GM19324 (cell line): Measurements from ENCODE around the gene OLFM1.
"Not testable (repeated sequence)": the region's sequence is repeated elsewhere in the genome, so short reads cannot be mapped to it uniquely, and the experiment has no call there.

ENCODE experiments used
- ATAC-seq: cut with Tn5 transposase; IDR thresholded peaks from one replicate; pipeline ENCODE4 v1.9.1; 2021; ENCODE audit warnings: mild to moderate bottlenecking, moderate library complexity; ENCODE audit not compliant: unreplicated experiment, low FRiP score

The OLFM1 gene

DNA sequence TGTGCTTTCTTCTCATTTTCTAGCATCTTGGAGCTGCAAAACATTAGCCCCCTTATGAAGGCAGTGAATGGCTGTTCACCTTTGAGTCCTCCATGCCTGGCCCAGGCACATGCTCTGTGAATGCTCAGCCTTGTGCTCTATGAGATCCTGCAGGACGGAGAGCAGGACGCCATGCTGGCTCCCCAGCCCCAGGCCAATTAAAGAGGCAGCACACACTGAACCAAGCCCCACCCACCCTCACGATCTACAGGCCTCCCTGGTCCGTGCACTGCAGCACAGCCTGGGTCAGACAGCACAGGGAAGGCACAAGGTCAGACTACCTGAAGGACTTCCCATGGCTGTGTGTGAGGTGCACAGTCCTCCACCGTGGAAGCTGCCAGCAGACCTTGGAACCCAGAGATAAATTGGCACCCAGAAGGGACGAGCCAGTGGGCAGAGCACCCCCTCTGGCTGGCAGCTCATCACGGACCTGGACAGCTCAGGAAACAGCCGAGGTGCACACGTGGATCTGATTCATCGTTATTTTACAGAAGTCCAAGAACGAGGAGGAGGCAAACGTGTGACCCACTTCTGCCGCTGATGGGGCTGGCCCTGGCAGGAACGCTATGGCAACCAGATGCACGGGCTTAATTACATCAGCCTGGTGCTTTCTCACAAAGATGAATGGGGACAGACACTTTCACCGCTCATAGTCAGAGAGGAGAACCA lies 59.5 kb downstream of the OLFM1 start:
- no peak for ATAC-seq

DNA sequence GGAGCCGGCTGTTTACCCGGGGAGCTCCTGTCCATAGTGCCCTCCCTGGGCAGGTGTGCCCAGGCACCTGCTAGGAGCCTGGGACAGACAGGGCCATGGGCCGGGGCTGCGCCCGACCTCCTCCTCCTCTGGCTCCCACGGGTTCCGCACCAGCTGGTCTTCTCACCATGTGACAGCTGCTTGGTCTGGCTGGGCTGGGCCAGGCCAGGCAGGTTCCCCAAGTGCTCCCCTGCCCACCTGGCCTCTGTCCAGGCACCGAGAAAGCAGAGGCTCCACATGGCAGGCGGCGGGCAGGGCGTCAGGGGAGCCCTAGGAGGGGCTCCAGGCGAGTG lies 60.0 kb downstream of the OLFM1 start:
- no peak for ATAC-seq

DNA sequence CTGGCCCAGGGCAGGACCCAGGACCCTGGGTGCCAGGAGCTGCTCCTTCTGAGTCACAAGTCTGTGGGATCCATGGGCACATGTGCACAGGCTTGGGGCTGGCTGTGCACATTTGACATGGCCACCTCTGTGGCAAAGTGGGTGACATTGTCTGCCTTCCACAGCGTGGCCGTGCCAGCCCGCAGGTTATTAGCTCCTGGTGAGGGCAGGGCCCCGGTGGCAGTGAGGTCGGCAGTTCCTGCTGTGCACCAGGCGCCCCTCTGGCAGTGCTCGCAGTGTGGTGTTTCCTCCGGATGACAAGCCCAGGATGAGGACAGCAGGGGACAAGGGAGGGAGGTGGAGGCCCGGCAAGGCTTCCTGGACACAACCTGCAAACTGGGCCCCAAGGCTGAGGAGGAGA lies 60.5 kb downstream of the OLFM1 start:
- ATAC-seq, result no peak

DNA sequence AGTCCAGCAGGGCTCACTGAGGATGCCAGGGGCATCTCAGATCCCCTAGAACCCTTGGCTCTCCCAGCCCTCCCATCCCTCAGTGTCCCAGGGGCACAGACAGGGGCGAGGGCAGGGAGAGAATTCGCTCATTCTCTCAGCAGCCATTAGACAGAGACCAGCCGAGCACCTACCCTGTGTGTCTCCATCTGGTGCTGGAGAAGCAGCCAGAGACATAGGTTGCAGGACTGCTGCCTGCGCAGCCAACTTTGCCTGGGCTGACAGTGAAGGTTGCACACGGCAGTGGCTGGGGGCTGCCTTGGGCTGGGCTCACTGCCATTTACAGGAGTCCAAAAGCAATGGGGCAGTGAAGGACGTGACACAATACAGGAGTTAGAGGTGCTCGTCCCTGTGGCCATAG lies 60.9 kb downstream of the OLFM1 start:
- ATAC-seq, result no peak

DNA sequence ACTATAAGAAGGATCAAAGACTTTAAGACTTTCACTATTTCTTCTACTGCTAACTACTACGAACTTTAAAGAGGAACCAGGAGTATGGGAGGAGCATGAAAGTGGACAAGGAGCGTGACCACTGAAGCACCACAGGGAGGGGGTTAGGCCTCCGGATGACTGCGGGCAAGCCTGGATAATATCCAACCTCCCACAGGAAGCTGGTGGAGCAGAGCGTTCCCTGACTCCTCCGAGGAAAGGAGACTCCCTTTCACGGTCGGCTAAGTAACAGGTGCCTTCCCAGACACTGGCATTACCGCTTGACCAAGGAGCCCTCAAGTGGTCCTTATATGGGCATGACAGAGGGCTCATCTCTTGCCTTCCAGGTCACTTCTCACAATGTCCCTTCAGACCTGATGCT lies 62.4 kb downstream of the OLFM1 start:
- ATAC-seq, result not testable (repeated sequence)

DNA sequence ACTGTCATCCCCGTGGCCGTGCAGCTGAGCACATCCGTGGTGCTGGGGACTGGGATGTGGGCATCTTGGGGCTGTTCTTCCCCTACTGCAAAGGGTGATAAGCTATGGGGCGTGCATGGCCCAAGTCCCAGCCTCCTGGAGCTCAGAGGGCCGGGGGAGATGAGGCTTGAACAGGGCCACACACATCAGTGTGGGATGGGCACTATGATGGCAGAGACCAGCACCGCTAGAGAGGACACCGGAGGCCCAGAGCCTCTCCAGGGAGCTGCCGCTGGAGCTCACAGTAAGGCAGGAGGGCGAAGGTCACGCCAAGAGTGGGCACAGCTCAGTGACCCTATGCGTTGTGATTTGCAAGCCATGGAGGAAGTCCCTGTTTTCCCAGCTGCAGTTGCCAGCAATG lies 63.5 kb downstream of the OLFM1 start:
- no peak for ATAC-seq

DNA sequence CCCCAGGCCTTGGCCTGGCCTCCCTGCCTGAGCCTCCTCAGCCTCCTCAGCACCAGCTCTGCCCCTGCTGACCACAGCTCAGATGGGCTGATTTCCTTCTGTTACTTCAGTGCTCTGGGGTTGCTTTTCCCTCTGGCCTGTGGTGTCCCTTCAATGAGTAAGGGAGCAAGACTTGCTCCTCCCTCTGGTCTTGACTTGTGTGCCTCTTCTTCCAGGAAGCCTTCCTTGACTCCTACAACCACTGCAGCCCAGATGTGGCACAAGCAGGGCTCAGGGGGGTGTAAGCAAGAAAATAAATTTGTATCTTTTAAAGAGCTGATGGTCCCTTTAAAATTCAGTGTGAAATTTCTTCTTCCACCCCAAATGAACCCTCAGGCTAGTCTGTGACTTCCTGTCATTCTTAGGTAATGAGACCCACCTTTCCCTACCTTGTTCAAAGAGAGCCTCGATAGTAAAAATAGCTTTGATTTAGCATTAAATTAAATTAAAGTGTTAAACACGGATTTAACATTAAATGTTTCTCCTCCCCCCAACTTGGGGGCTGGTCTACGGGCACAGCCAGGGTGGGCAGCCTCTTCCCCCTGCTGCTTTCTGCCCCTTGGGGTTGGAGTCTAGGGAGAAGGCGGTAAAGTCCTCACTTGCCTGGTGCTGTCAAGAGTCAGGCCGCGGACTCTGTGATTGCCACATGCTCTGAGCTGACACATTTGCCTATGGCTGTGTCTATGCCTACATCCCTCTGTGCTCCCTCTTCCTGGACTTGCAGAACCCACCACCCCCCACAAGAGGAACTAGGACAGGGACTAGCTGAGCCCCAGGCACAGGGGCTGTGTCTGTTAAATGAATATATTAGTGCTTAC lies 64.5 kb downstream of the OLFM1 start:
- ATAC-seq, result no peak

DNA sequence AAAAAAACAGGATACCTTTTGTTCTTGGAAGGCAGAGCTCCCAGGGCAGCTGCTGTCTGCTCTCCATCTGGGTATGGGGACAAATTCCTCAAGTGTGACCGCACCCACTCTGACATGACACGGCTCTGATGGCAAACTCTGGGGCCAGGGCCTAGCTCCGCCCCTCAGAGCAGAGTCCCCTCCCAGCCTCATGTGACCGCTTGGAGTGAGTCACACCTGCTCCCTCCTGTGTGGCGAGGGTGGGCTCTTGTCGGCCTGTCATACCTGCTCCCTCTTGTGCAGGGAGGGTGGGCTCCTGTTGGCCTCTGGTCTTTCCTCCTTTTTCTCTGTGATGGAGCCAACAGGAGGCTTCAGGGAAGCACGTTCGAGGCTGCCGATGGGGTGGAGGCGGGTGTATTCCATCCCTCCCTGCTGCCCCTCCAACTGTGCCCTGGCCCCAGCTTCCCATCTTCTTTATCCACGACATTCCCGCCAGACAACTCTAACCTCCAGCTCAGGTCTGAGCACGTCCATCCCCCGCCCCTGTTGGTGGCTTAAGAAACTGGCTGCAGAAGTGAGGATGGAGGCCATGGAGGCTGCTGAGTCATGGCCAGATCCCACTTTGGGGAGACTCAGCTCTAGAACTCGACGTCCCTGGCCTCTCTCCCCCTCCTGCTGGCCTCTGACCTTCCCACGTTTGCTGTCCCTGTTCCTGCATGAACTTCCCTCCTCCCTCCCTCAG lies 65.3 kb downstream of the OLFM1 start:
- ATAC-seq, result no peak

DNA sequence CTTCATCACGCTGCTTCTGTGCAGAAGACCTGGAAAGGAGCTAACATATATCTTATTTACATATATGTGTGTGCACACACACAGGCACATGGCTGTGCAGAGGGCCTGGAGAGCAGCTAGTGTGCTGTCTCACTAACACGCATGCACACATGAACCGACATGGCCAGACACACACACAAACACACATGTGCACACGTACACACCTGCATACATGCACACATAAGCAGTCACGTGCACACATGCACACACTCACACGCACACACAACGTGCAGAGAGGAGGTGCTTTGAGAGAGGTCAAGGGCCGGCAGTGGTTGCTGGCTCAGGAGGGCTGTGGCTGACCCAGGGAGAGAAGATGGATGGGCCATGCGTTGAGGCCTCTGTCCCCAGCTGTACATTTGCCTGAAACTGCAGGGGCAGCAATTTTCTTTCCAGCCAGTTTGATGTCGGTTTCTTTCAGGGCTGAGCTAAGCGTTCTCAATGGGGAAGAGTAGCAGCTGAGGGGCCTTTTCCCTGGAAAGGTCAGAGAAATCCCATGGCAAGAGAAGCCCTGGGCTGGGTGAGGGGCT lies 66.7 kb downstream of the OLFM1 start:
- no peak for ATAC-seq

DNA sequence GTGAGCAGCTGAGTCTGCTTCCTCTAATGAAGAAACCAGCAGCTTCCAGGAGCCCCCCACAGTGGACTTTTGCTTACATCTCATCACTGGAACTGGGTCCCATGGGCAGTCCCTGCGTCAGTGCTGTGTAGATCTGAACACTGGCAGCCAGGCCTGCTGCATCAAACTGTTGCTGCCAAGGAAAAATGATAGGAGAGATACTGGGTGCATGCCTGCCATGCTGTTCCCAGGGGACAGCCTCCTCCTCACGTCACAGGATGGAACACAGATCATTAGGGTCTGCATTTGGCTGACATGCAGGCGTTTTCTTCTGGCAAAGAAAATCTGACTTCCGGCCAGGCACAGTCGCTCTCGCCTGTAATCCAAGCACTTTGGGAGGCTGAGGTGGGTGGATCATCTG lies 67.9 kb downstream of the OLFM1 start:
- no peak for ATAC-seq

DNA sequence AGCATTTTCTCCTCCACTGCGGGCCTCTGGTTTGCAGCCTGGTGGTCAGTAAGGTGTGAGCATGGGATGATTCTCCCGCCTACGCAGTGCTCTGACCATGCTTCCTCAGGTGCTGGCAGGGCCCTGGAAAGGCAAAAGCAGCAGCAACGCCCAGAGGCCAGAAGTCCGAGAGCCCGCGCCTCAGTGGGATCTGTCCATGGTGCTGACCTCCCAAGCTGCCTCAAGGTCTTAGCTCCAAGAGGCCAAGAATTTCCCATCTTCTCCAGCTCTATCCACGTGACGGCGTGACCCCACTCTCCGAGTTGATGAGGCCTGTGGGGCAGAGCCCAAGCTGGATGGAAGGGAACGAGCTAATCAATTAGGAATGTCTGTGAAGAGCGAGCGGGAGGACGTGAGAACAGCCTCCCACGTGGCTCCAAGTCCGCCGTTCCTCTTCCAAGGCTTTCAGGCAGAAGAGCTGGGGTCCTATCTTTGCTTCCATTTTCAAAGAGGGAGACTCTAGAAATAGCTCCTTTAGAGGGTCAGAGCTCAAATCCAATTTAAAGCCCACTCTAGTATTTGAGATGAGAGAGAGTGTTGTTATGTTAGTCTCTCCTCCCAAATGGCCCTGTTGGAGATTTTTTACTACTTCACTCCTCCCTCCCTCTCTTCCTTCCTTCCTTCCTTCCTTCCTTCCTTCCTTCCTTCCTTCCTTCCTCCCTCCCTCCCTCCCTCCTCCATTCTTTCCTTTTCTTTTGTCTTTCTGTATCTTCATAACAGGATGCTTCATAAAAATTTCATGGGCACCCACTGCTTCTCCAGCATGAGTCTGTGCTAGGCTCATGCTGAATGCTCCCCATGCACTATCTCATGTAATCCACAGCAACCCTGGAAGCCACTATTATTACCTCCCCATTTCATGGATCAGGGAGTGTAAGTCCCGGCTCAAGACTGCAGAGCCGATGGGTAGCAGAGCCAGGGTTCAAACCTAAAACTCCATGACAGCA lies 69.3 kb downstream of the OLFM1 start:
- ATAC-seq, result no peak

DNA sequence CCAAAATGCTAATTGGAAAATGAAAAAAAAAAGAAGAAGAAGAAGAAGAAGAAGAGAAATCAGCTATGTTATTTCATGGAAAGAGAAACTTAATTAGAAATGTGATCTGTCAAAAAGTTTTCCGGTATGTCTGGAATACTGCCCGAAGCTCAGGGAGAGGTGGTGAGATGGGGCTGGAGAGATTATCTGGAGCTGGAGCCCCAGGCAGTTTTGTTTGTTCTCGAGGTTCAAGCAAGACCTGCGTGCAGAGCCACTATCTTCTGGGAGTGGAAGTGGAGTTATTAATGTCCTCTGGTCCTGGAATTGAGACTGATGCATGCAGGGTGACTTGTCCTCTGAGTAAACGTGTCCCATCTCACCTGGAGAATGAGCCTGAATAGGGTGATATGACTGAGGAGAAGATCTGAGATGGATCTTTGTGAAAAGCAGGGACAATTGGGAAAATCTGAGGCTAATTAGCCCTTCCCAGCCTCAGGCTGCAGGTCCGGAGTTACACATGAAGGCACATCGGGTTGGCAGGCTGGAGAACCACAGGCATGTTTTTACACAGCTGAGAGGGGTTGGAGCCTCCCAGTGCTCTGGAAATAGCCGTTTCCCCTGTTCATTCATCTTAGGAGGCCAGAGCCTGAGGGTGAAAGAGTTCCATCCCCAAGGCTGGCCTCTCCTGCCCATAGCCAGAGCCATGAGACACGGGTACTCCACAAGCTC lies 70.5 kb downstream of the OLFM1 start:
- ATAC-seq, result no peak

DNA sequence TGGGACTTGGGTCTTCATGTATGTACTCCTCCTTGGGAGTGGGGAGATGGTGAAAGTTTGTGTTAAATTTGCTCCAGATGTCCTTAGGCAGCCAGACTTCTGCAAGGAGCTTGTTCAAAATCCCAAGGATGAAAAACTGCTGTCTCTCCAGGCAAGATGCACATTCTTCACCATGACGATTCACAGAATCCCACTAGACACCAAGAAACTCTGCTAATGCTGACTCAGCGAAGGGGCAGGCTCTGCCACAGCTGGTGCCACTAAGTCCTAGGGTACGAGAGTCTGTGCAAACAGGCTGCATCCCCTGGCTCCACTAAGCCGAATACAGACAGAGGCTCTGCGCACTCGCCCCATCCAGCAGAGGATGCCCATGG lies 71.1 kb downstream of the OLFM1 start:
- ATAC-seq, result no peak

DNA sequence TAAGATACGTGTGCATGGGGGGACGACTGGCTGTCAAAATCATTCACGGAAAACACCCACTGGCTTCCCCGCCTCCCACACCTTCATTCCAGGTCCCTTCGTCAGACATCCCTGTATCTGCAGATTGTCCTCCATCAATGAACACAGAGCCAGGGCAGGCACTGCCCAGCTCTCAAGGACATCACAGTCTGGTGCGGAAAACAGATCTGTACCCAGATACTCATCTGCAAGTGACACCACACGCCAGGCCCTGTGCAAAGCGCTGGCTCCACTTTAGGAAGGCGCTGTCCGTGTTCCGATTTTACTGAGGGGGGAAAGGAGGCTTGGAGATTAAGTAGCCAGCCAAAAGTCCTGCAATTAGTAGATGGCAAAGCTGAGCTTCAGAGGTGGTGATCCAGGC lies 72.3 kb downstream of the OLFM1 start:
- no peak for ATAC-seq

DNA sequence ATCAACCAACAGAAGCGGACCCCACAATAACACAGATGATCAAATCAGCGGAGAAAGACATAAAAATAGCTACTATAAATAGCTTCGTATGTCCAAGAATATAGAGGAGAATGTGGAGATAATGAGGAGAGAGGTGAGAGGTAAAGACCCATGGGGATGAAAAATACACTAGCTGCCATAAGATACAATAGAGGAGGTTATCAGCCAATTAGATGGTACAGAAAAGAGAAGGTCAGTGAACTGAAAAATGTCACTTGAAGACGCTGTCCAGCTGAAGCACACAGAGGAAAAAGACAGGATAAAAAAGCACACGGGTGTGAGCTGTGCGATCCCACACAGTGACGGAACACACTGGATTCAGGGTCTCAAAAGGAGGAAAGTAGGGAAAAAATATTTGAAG lies 73.4 kb downstream of the OLFM1 start:
- ATAC-seq, result no peak

DNA sequence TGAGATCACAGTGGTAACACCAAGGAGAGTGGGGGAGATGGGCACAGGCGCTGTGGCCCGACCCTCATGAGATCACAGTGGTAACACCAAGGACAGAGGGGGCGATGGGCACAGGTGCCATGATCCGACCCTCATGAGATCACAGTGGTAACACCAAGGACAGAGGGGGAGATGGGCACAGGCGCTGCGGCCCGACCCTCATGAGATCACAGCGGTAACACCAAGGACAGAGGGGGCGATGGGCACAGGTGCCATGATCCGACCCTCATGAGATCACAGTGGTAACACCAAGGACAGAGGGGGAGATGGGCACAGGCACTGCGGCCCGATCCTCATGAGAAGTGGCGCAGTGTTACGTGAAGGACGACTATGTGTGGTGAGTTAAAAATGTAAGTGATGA lies 75.1 kb downstream of the OLFM1 start:
- not testable (repeated sequence) for ATAC-seq

DNA sequence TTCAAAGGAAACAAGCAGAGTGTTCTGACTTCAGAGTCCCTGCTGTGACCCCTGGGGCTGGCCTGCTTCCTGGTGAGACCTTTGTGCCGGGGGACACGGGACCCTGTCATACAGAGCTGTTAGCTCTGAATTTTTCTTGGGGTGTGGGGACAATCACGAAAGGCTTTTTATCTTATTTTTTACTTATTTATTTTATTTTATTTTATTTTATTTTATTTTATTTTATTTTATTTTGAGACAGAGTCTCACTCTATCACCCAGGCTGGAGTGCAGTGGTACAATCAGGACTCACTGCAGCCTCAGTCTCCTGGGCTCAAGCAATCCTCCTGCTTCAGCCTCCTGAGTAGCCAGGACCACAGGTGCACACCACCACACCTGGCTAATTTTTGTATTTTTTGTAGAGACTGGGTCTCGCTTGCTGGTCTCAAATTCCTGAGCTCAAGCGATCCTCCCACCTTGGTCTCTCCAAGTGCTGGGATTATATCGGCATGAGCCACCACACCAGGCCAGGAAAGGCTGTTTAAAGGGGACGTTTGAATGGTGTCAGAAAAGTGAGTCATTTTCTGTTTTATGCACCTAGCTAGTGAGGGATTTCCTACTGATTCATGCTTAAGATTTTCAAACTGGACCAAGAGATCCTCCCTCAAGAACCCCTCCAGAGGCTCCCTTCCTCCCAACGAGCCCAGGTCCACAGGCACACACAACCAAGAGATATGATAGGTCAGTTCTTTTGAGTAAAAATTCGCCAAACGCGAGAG lies 75.7 kb downstream of the OLFM1 start:
- ATAC-seq, result no peak

DNA sequence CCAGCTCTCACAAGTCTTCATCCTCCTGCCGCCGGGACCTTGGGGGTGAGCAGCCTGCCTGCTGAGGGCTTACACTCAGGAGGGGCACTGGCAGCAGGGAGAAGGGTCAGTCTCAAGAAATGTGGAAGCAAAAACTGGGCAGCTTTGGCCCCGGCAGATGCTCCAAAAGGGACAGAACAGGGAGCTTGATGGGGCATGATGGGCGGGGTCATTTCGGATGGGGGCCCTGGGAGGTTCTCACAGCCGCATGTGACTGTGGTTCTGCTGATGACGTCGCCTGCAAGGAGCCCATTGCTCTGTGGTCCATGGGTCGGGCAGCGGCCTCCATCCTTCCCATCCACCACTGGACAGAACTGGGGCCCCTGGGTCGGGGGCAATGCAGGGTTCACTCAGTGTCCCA lies 76.6 kb downstream of the OLFM1 start:
- ATAC-seq, result no peak
